Stomach (tissue), 9 donors: Measurements from ENCODE around the gene LIMS2. TPM values are rescaled to one million over a fixed set of nuclear protein-coding genes. Genes with fewer than 3 reads are reported as not detected.

Experiments used
- DNase-seq, 2 donors: peaks; one replicate each; pipeline versions ENCODE4 v3.0.0 to v3.0.0-alpha.2; 2013 to 2019
- H3K27ac ChIP-seq, 5 donors: fragments of 200-600 bp in 4 of 5; sonication (generic) in 4 of 5; one replicate each; pipeline ENCODE4 v1.5.1; 2013 to 2019; ENCODE audit warnings: mild to moderate bottlenecking in 1 of 5, moderate library complexity in 1 of 5
- H3K27me3 ChIP-seq, 3 donors: fragments of 200-600 bp; sonication (generic); one replicate each; pipeline ENCODE4 v1.5.1; 2017 to 2019; ENCODE audit warnings: mixed run types in 1 of 3
- H3K36me3 ChIP-seq, 4 donors: fragments of 200-600 bp; sonication (generic); 1 replicate in 3 of 4; 2 replicates in 1 of 4; pipeline ENCODE4 v1.5.1; 2016 to 2019
- H3K4me1 ChIP-seq, 4 donors: fragments of 200-600 bp; sonication (generic); one replicate each; pipeline ENCODE4 v1.5.1; 2016 to 2019
- H3K4me3 ChIP-seq, 4 donors: fragments of 200-600 bp; sonication (generic) in 3 of 4; one replicate each; pipeline ENCODE4 v1.5.1; 2016 to 2019; ENCODE audit warnings: mild to moderate bottlenecking in 1 of 4
- H3K9me3 ChIP-seq, 4 donors: fragments of 200-600 bp; sonication (generic); one replicate each; pipeline ENCODE4 v1.5.1; 2016 to 2019
- EP300 ChIP-seq: sonication (generic); formaldehyde crosslinking; IDR thresholded peaks from one replicate; pipeline ENCODE4 v1.6.1; 2017; ENCODE audit warnings: antibody characterized with exemption
- POLR2A ChIP-seq, 4 donors: fragments of 450-650 bp; IDR thresholded peaks; one replicate each; pipeline ENCODE4 v1.6.1; 2016; ENCODE audit warnings: antibody characterized with exemption in 4 of 4, control low read depth in 2 of 4, mild to moderate bottlenecking in 1 of 4, moderate library complexity in 1 of 4
- POLR2AphosphoS5 ChIP-seq, 3 donors: sonication (generic); formaldehyde crosslinking; IDR thresholded peaks; one replicate each; pipeline ENCODE4 v1.6.1; 2016; ENCODE audit warnings: antibody characterized with exemption in 3 of 3
- WGBS, 5 donors: extraction: QIAGEN DNeasy Blood & Tissue Kit in 3 of 5; methylation state at CpG; one replicate each; pipeline versions ENCODE4 v1.1.5 to v1.1.7; 2013 to 2018; 5-methylcytosine and 5-hydroxymethylcytosine counted together
- intact Hi-C: fragments of 100-400 bp; cut with DNase I; formaldehyde crosslinking; loops from one replicate; pipeline ENCODE4 v1.15.1; 2023; ENCODE audit warnings: low total_unique reads
- polyA plus RNA-seq, 3 donors: library from polyadenylated mRNA; stranded (reverse); fragments of 200-250 nt; gene quantifications; one replicate each; pipeline ENCODE4 v1.2.3, GENCODE V29; 2013
- total RNA-seq, 5 donors: library from RNA; depleted of rRNA; stranded (reverse); fragments of >200 nt; gene quantifications; one replicate each; pipeline versions ENCODE4 v1.1.0 to v1.2.3, GENCODE V29; 2014 to 2016
- TF ChIP-seq, protein P1 (sequence below), 7 experiments: fragments of 450-650 bp in 4 of 7; fragments of 200-600 bp in 3 of 7; sonication (generic) in 3 of 7; IDR thresholded peaks; one replicate each; pipeline ENCODE4 v1.5.1; 2016 to 2019; ENCODE audit warnings: antibody characterized with exemption in 7 of 7, control low read depth in 2 of 7, mild to moderate bottlenecking in 1 of 7
- donor health status: healthy with polysubstance abuse.
- donor health status: Bipolar disorder and iron deficiency.
- donor health status: healthy.

The LIMS2 gene
- total and polyA plus RNA-seq, 8 donors = 30.3 to 94.1 (median 59.5) TPM

DNA sequence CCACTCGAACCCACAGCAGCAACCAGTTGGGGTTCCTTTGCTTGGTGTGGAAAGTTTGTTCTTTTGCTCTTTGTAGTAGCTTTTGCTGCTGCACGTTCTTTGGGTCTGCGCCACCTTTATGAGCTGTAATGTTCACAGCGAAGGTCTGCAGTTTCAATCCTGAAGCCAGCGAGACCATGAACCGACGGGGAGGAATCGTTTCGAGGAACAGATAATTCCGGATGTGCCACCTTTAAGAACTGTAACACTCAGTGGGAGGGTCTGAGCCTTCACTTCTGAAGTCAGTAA, 15.1 kb downstream of the LIMS2 start:
- Histone ChIP-seq H3K27me3 (peaks cover 0 to 30% (median 14%) of the 10 kb centered on the region in 3 donors), H3K27ac (peak overlapping the region in 4 of 5 donors; percentile 68 to 90 (median 83)), H3K4me3 (no peak overlapping the region), H3K9me3 (no peaks in the 10 kb centered on the region), H3K36me3 (peaks cover 0 to 13% (median 4%) of the 10 kb centered on the region in 4 donors), H3K4me1 (peaks cover 19 to 88% (median 67%) of the 10 kb centered on the region in 4 donors)
- intact Hi-C loops = no loop called here
- DNase-seq = no peak
- TF ChIP-seq POLR2AphosphoS5 (IDR thresholded peaks at IDR 0.05) (no peak), POLR2A (IDR thresholded peaks at IDR 0.05) (no peak), EP300 (no peak)
- TF ChIP-seq, protein P1, sequence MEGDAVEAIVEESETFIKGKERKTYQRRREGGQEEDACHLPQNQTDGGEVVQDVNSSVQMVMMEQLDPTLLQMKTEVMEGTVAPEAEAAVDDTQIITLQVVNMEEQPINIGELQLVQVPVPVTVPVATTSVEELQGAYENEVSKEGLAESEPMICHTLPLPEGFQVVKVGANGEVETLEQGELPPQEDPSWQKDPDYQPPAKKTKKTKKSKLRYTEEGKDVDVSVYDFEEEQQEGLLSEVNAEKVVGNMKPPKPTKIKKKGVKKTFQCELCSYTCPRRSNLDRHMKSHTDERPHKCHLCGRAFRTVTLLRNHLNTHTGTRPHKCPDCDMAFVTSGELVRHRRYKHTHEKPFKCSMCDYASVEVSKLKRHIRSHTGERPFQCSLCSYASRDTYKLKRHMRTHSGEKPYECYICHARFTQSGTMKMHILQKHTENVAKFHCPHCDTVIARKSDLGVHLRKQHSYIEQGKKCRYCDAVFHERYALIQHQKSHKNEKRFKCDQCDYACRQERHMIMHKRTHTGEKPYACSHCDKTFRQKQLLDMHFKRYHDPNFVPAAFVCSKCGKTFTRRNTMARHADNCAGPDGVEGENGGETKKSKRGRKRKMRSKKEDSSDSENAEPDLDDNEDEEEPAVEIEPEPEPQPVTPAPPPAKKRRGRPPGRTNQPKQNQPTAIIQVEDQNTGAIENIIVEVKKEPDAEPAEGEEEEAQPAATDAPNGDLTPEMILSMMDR (IDR thresholded peaks at IDR 0.05) = no peak
- 88 to 96% (median 92%) methylated on average over 10 of the region's 10 CpGs for WGBS, 5 donors

DNA sequence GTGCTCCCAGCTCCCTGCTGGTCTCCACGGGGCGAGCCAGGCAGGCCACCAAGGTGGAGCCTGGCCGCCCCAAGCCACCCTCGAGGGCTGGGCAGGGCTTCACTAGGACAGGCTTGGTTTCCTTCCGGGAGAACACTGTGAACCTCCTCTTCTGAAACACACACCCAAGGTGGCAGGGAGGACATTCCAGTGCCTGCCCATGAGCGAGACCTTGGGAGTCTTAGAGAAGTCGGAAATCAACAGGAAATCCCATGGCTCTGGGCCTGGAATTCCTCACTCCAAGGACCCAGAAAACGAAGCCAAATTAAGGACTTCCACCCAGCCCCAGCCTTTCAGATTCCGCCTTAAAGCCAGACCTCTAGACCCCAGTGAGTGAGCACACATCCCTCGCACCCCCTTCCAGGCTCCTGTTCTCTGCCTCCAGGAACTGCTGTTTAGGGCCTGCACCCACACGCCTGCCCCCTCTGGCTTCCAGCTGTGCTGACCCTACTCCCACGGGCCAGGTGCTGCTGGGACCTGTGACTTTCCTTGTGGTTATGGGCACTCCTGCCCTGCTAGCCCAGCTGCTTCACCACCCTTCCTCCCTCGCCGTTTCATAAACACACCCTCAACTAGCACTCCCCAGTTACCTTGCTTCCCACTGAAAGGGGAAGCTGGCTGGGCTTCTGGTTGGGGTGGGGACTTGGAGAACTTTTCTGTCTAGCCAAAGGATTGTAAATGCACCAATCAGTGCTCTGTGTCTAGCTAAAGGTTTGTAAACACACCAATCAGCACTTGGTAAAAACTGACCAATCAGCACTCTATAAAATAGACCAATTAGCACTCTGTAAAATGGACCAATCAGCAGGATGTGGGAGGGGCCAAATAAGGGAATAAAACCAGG, 15.7 kb downstream of the LIMS2 start:
- Histone ChIP-seq H3K36me3 (peaks cover 0 to 16% (median 4%) of the 10 kb centered on the region in 4 donors), H3K9me3 (no peaks in the 10 kb centered on the region), H3K27me3 (peaks cover 0 to 25% (median 14%) of the 10 kb centered on the region in 3 donors), H3K4me3 (no peak overlapping the region), H3K4me1 (peaks cover 19 to 89% (median 66%) of the 10 kb centered on the region in 4 donors), H3K27ac (peak overlapping the region in 4 of 5 donors; percentile 68 to 90 (median 83))
- no peak for DNase-seq
- intact Hi-C loops = no loop called here
- WGBS, 5 donors = 66 to 79% (median 76%) methylated on average over 7 to 14 of the region's 14 CpGs
- TF ChIP-seq, protein P1 (IDR thresholded peaks at IDR 0.05) = no peak
- TF ChIP-seq POLR2AphosphoS5 (IDR thresholded peaks at IDR 0.05) = peak in 2 of 3 donors; percentile 30 to 44
- TF ChIP-seq POLR2A (IDR thresholded peaks at IDR 0.05) = no peak
- peak; percentile 57 for TF ChIP-seq EP300

DNA sequence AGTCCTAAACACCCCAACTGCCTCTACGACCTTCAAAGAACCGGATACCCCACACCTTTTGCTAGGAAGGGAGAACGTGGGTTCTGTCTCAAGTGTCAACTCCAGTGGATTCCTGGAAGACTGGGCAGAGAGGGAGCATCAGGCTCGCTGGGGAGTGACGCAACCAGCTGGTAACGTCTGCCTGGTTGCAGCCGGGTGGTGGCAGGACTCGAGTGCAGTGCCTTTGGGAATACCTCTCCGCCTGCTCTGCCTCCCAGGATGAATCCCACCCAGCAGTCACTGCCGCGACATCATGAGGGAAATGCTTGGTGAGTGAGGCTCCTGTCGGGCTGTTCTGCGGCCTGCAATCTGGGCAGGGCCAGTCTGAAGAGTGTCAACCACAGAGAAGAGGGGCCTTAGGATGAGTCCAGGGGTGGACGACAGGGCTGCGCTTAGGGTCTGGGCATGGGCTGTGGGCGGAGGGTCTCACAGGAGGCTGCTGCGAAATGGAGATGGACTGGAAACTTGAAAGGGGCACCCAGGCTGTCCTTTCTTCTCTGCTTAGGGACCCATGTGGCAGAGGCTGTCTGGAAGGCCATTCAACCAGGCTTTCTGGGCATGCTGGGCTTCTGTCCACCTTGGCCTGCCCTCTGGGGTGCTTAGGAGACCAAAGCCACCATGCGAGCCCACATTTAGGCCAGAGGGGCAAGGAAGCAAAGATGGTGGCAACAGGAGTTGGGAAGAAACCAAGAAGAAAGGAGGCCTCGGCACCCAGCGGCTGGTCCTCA, 16.5 kb downstream of the LIMS2 start:
- DNase-seq = no peak

More for the DNA sequence above, 16.5 kb downstream of the LIMS2 start:
- no peaks in the 10 kb centered on the region for H3K9me3 ChIP-seq
- H3K4me3 ChIP-seq = peak overlapping the region in 1 of 4 donors; percentile 3
- peaks cover 12 to 89% (median 64%) of the 10 kb centered on the region in 4 donors for H3K4me1 ChIP-seq
- TF ChIP-seq, protein P1 (IDR thresholded peaks at IDR 0.05) = no peak
- TF ChIP-seq POLR2A (IDR thresholded peaks at IDR 0.05) = no peak
- TF ChIP-seq EP300 = peak; percentile 29
- peak in 2 of 3 donors; percentile 3 to 38 for TF ChIP-seq POLR2AphosphoS5 (IDR thresholded peaks at IDR 0.05)
- intact Hi-C loops = no loop called here
- H3K36me3 ChIP-seq = peaks cover 0 to 21% (median 7%) of the 10 kb centered on the region in 4 donors
- peaks cover 0 to 16% (median 5%) of the 10 kb centered on the region in 3 donors for H3K27me3 ChIP-seq
- WGBS, 5 donors = 72 to 89% (median 86%) methylated on average over 11 to 20 of the region's 20 CpGs
- H3K27ac ChIP-seq = peak overlapping the region in 4 of 5 donors; percentile 68 to 90 (median 83)
